ENCODE measurements around the gene ARID1A. TPM values are rescaled to one million over a fixed set of nuclear protein-coding genes. Genes with fewer than 3 reads are reported as not detected.

The ARID1A gene
- total RNA-seq, 1 donor from 2014 or later, result 85.1 TPM

- Mint-ChIP-seq H3K27me3 (ENCODE audit: low read depth, unreplicated experiment) (no peaks in the 10 kb centered on the region), H3K36me3 (ENCODE audit: low read depth, unreplicated experiment) (peaks cover 34% of the 10 kb centered on the region), H3K4me3 (ENCODE audit: unreplicated experiment) (no peak overlapping the region), H3K27ac (ENCODE audit: unreplicated experiment) (peak overlapping the region; percentile 30), H3K4me1 (ENCODE audit: low read depth, unreplicated experiment) (peaks cover 42% of the 10 kb centered on the region), H3K9me3 (ENCODE audit: unreplicated experiment) (no peaks in the 10 kb centered on the region)
- peaks cover 76% of the 10 kb centered on the region for H3K79me2 ChIP-seq (ENCODE audit: insufficient read depth, low read length)
- no peaks in the 10 kb centered on the region for H3K27me3 ChIP-seq (ENCODE audit: insufficient read depth, low read length)
- H3K9me3 ChIP-seq (ENCODE audit: insufficient read depth, low read depth, low read length), result no peaks in the 10 kb centered on the region
- H3K4me1 ChIP-seq (ENCODE audit: insufficient read depth, low read length), result peaks cover 33% of the 10 kb centered on the region
- DNase-seq (ENCODE audit: low read depth), result peak; percentile 98
- H3K4me2 ChIP-seq (ENCODE audit: low read length), result peak overlapping the region; percentile 31
- H3K9ac ChIP-seq (ENCODE audit: low read length), result peak overlapping the region; percentile 16
- no peak overlapping the region for H2AFZ ChIP-seq (ENCODE audit: low read depth, low read length)
- H3K27ac ChIP-seq (ENCODE audit: low read depth, low read length), result peak overlapping the region; percentile 50
- H4K20me1 ChIP-seq (ENCODE audit: insufficient read depth, low read length), result peaks cover 79% of the 10 kb centered on the region
- H3K4me3 ChIP-seq (ENCODE audit: insufficient read depth, low read depth, low read length), result no peak overlapping the region
- TF ChIP-seq CTCF (IDR thresholded peaks at IDR 0.05; ENCODE audit: insufficient read depth, low read depth, low read length) (no peak), EZH2 (IDR thresholded peaks at IDR 0.05; ENCODE audit: insufficient read depth, low read length) (no peak)
- peaks cover 55% of the 10 kb centered on the region for H3K36me3 ChIP-seq (ENCODE audit: insufficient read depth, low read length)
- FAIRE-seq, result peak; percentile 43
These were observed 38.2 kb downstream of the ARID1A start for GRCh38 chr1:26733982-26734381.

- peaks cover 76% of the 10 kb centered on the region for H3K79me2 ChIP-seq (ENCODE audit: insufficient read depth, low read length)
- peaks cover 42% of the 10 kb centered on the region for H3K4me1 Mint-ChIP-seq (ENCODE audit: low read depth, unreplicated experiment)
- no peaks in the 10 kb centered on the region for H3K9me3 ChIP-seq (ENCODE audit: insufficient read depth, low read depth, low read length)
- H3K36me3 ChIP-seq (ENCODE audit: insufficient read depth, low read length), result peaks cover 59% of the 10 kb centered on the region
- peaks cover 32% of the 10 kb centered on the region for H3K36me3 Mint-ChIP-seq (ENCODE audit: low read depth, unreplicated experiment)
- no peaks in the 10 kb centered on the region for H3K27me3 Mint-ChIP-seq (ENCODE audit: low read depth, unreplicated experiment)
- peak overlapping the region; percentile 31 for H3K4me2 ChIP-seq (ENCODE audit: low read length)
- no peak overlapping the region for H3K4me3 Mint-ChIP-seq (ENCODE audit: unreplicated experiment)
- H3K9ac ChIP-seq (ENCODE audit: low read length), result peak overlapping the region; percentile 16
- peaks cover 79% of the 10 kb centered on the region for H4K20me1 ChIP-seq (ENCODE audit: insufficient read depth, low read length)
- H3K27ac Mint-ChIP-seq (ENCODE audit: unreplicated experiment), result no peak overlapping the region
- H3K4me1 ChIP-seq (ENCODE audit: insufficient read depth, low read length), result peaks cover 33% of the 10 kb centered on the region
- H3K4me3 ChIP-seq (ENCODE audit: insufficient read depth, low read depth, low read length), result no peak overlapping the region
- no peak overlapping the region for H2AFZ ChIP-seq (ENCODE audit: low read depth, low read length)
- FAIRE-seq (no peak), DNase-seq (ENCODE audit: low read depth) (peak; percentile 67)
- H3K9me3 Mint-ChIP-seq (ENCODE audit: unreplicated experiment), result no peaks in the 10 kb centered on the region
- no peaks in the 10 kb centered on the region for H3K27me3 ChIP-seq (ENCODE audit: insufficient read depth, low read length)
- TF ChIP-seq EZH2 (IDR thresholded peaks at IDR 0.05; ENCODE audit: insufficient read depth, low read length) (no peak), CTCF (IDR thresholded peaks at IDR 0.05; ENCODE audit: insufficient read depth, low read depth, low read length) (no peak)
- H3K27ac ChIP-seq (ENCODE audit: low read depth, low read length), result peak overlapping the region; percentile 50
These were observed 38.8 kb downstream of the ARID1A start for GRCh38 chr1:26734501-26735058.

GRCh38 chr1:26739329-26739914, 43.6 kb downstream of the ARID1A start:
- no peak overlapping the region for H3K9ac ChIP-seq (ENCODE audit: low read length)
- no peak overlapping the region for H2AFZ ChIP-seq (ENCODE audit: low read depth, low read length)
- H3K79me2 ChIP-seq (ENCODE audit: insufficient read depth, low read length), result peaks cover 68% of the 10 kb centered on the region
- FAIRE-seq (no peak), DNase-seq (ENCODE audit: low read depth) (no peak)
- H3K4me2 ChIP-seq (ENCODE audit: low read length), result no peak overlapping the region
- H4K20me1 ChIP-seq (ENCODE audit: insufficient read depth, low read length), result peaks cover 67% of the 10 kb centered on the region
- TF ChIP-seq EZH2 (IDR thresholded peaks at IDR 0.05; ENCODE audit: insufficient read depth, low read length) (no peak), CTCF (IDR thresholded peaks at IDR 0.05; ENCODE audit: insufficient read depth, low read depth, low read length) (no peak)
- H3K4me1 ChIP-seq (ENCODE audit: insufficient read depth, low read length), result peaks cover 15% of the 10 kb centered on the region
- no peaks in the 10 kb centered on the region for H3K9me3 ChIP-seq (ENCODE audit: insufficient read depth, low read depth, low read length)
- Mint-ChIP-seq H3K36me3 (ENCODE audit: low read depth, unreplicated experiment) (peaks cover 23% of the 10 kb centered on the region), H3K4me3 (ENCODE audit: unreplicated experiment) (no peak overlapping the region), H3K27ac (ENCODE audit: unreplicated experiment) (no peak overlapping the region), H3K9me3 (ENCODE audit: unreplicated experiment) (no peaks in the 10 kb centered on the region), H3K27me3 (ENCODE audit: low read depth, unreplicated experiment) (no peaks in the 10 kb centered on the region), H3K4me1 (ENCODE audit: low read depth, unreplicated experiment) (peaks cover 15% of the 10 kb centered on the region)
- H3K36me3 ChIP-seq (ENCODE audit: insufficient read depth, low read length), result peaks cover 34% of the 10 kb centered on the region
- no peak overlapping the region for H3K27ac ChIP-seq (ENCODE audit: low read depth, low read length)
- H3K4me3 ChIP-seq (ENCODE audit: insufficient read depth, low read depth, low read length), result no peak overlapping the region
- no peaks in the 10 kb centered on the region for H3K27me3 ChIP-seq (ENCODE audit: insufficient read depth, low read length)

Measured in astrocyte (in vitro differentiated cells and primary cell).